Stimulated activated CD4-positive, alpha-beta T cell treated with anti-CD3 and anti-CD28 coated beads, Interleukin-1b, Interleukin-23, amount 100 ng/mL, for 4 hours (primary cell): ENCODE results near the gene SV2A.
"Not testable (repeated sequence)": the region's sequence is repeated elsewhere in the genome, so short reads cannot be mapped to it uniquely, and the experiment has no call there.

Source experiments
- DNase-seq, 2 donors: peaks; one replicate each; pipeline ENCODE4 v3.0.0-alpha.2; 2020; ENCODE audit warnings: low read depth in 2 of 2

Gene SV2A, protein sequence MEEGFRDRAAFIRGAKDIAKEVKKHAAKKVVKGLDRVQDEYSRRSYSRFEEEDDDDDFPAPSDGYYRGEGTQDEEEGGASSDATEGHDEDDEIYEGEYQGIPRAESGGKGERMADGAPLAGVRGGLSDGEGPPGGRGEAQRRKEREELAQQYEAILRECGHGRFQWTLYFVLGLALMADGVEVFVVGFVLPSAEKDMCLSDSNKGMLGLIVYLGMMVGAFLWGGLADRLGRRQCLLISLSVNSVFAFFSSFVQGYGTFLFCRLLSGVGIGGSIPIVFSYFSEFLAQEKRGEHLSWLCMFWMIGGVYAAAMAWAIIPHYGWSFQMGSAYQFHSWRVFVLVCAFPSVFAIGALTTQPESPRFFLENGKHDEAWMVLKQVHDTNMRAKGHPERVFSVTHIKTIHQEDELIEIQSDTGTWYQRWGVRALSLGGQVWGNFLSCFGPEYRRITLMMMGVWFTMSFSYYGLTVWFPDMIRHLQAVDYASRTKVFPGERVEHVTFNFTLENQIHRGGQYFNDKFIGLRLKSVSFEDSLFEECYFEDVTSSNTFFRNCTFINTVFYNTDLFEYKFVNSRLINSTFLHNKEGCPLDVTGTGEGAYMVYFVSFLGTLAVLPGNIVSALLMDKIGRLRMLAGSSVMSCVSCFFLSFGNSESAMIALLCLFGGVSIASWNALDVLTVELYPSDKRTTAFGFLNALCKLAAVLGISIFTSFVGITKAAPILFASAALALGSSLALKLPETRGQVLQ

DNA sequence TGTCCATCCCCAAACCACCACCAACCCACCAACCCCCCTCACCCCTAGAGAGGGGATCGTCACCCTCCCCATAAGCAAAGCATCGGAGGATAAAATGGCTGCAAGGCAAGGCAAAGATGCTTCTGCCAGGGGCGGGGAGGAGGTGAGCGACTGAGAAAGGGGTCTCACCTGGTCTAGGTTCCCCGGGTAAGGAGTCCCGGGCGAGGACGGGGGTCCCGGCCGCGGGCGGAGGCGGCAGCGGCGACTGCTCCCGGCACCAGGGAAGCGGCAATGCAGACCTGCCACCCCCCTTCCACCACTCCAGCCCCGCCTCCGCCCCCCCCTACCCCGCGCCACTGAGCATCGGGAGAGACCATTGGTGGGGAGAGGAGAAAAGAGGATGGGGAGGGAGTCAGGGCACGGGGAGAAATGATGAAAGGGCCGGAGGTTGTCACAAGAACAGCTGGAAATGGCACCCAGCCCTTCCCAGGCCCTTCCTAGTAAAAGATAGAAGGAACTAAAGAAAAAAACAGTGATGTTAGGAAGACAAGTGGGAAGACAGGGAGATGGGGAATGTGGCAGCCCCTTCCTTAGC, at the start of gene SV2A:
TSS of gene SV2A (minus strand) at position 274 of the 574 bp plus-strand sequence. CDS start 4,004 bp downstream, outside the sequence.
- peak; percentile 15 to 40 for DNase-seq

DNA sequence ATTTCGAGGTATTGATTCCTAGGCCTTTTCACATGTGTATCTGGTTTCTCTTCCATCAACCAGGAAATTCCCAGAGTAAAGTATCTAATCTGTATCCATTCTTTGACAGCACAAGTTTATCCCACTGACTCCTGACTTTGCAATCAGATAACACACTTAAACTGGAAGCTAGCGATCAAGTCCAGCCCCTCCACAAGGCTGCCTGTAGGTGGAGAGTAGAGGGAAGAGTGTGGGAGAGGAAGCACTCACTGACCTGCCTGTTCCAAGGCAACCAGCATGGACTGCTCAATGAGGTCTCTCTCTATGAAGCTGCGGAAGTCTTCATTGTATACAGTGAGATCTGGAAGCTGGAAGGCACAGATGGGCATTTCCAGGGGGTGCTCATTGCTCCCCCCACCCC, 49.4 kb upstream of the SV2A start:
- no peak for DNase-seq

DNA sequence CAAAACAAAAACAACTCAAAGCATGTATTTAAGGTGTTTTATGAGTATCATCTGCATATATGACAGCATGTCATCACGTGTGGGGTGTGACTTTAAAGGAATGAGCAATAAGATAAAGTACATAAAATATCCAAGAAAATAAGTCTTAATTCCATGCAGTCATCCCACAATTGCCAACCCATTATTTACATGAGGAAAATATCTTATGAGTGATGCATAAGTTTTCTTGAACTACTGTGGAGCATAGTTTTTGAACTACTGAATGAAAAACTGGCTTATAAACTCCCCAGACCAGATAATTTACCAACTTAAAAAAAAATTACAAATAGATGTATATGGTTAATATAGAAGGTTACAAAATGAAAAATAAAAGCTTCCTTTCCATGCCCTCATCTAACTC, 48.8 kb upstream of the SV2A start:
- DNase-seq = no peak

DNA sequence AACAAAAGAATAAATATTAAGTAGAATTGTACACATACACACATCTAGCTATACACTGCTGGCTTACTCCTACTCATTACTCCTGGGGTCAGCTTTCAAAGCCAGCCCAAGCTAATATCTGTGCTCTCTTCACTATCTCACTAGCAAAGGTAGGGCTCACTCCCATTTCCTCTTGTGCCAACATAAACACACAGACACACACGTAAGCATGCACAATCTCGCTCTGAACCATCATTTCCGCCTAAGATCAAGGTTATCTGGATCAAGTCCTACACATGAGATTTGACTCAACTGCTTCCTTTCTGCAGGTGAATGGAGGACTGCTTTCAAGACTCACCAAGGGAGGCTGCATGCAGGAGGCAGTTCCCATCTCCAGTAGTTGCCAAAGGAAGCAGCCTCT, 47.8 kb upstream of the SV2A start:
- DNase-seq = no peak

DNA sequence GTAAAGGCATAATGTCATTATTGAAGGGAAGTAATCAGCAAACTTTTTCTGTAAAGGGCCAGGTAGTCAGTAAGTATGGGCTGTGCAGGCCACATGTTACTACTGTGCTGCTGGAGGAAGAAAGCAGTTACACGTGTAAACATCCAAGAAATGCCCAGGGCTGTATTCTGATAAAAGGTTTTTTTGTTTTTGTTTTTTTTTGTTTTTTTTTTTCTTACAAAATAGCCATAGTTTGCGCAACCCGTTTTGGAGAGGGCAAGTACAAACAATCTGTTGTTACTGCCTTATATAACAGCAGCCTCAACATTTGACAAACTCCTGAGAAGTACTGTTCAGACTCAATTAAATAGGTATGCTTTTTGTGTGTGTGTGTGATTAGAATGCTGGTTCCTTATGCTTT, 45.7 kb upstream of the SV2A start:
- no peak for DNase-seq

DNA sequence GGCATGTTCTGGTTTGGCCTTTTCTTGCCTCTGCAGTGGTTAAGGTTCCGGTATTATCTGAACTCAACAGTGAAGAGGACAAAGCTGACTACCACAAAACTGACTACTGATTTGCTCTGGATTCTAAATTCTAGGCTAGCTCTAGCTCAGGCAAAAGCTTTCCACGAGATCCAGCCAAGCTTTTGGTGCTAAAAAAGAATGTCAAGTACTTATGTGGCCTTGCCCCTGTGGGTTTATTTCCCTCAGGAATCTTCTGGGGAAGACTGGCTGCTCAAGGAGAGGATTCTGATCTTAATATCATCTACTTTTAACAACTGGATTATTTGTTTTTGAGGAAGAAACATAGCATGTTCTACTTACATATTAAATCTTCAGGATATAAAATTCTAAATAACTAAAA, 45.1 kb upstream of the SV2A start:
- DNase-seq = no peak

DNA sequence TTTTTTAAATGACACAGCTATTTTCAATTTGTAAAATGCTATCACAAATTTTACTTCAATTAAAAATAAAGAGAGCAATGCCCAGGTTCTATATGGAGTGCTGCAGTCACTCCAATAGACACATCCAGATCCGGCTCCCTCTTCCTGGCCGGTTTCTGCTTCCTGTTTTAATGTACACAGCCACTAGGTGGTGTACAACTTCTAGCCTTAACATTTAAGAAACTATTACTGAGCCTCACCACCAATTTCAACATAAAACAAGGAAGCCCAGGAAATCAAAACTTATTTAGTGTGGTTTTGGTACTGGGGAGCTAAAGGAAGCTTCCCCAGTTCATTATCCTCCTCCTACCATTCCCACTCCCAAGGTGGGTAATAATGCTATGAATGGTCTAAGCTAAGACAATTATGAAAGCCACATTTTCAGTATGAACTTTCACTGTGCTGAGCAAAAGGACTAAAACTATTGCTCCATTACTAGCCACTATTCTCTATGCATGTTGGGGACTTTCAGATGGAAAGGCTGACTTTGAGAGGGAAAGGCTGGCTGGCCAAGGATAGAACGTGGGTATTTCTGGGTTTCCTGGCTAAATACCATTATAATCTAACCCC, 44.5 kb upstream of the SV2A start:
- peak in 1 of 2 donors; percentile 45 for DNase-seq

DNA sequence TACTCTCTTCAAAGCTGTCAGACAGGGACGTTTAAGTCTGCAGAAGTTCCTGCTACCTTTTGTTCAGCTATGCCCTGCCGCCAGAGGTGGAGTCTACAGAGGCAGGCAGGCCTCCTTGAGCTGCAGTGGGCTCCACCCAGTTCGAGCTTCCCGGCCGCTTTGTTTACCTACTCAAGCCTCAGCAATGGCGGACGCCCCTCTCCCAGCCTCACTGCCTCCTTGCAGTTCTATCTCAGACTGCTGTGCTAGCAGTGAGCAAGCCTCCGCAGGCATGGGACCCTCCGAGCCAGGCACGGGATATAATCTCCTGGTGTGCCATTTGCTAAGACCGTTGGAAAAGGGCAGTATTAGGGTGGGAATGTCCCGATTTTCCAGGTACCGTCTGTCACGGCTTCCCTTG, 39.9 kb upstream of the SV2A start:
- DNase-seq = not testable (repeated sequence)

DNA sequence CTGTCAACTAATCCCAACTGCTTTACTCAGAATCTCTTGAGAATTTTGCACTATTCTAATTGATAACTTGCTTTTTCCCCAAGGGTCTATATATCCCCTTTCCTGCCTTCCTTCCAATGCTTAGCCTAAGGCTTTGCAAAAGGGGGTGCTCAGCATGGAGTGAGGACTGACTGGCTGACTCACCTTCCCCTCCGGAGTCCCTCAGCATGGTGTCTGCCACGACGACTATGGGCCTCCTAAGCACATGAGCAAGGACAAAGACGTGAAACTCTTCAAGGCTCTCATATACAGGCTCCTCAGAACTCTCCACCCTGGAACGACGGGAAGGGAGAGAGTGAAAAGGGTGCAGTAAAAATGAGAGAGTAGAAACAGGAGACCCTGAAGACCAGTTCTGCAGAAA, 32.3 kb upstream of the SV2A start:
- DNase-seq = no peak

DNA sequence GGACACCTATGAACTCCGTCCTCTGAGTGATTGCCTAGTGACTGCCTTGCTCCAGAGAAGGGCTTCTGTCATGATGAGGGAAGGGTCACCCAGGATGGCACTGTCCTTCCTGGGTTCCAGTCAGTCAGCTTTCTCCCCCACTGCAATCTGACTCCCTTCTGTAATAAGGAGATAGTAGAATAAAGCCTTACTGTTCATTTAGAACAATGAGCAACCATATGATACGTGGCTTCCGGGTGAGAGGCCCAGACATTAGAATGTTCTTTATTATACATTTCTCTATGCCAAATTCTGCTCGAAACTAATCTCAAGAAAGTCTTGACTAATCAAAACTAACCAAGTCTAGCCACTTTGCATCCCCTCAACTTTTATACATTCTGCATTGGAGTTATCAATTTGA, 27.6 kb upstream of the SV2A start:
- no peak for DNase-seq

DNA sequence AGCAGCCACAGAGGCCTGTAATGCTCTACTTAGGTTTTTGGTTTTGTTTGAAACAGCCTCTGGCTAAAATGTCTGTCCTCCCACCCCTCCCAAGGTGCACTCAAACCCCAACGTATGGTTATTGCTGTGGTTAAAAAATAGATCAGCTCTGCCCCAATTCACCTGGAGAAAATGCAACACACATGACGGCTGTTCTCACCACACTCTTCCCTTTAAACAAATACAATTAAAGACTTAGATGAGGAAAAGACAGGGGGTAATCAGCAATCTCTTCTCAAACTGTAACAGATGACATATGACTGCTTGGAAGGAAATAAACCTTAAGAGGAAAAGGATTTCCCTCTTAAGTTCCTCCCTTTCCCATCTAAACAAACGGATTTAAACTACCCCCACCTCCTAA, 25.2 kb upstream of the SV2A start:
- no peak for DNase-seq

DNA sequence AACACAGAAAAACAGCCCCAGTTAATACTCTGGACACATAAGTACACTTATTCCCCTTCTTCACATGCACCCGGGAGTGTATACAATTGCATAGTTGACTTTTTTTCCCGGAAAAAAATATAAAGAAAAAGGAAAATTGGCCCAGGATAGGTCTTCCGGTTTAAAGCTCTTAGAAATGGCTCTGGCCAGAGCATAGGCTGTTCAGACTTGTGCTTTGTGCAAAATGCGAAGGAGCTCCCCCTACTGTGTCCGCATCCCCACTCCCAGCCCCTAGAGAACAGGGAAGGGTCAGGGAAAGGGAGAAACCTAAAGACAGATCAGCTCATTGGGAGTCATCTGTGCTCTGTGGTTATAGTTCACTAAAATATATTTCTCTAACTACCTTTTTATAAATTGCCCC, 24.6 kb upstream of the SV2A start:
- DNase-seq = no peak

DNA sequence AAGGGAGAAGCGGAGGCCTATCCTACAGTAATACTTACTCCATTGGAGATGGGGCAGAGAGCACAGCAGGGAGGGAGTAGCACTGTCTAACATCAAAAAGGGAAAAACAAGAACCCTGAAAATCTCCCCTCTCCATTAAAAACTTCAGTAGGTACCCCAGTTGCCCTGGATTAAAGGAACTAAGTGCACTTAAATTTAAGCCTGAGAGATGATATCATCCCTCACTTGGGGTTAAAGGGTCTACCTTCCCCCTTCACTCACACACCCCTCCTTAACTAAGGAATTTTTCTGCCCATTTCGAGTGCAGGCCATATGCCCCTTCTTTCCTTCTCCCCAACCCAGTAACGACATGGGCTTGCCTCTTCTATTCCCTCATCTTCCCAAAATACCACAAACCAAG, 22.8 kb upstream of the SV2A start:
- no peak for DNase-seq

DNA sequence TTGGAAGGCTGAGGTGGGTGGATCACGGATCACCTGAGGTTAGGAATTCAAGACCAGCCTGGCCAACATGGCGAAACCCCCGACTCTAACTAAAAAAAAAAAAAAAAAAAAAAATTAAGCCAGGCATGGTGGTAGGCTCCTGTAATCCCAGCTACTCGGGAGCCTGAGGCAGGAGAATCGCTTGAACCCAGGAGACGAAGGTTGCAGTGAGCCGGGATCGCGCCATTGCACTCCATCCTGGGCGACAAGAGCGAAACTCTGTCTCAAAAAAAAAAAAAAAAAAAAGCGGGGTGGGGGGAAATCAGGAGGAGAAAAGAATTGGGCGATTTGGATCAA, 21.0 kb upstream of the SV2A start:
- DNase-seq = not testable (repeated sequence)

DNA sequence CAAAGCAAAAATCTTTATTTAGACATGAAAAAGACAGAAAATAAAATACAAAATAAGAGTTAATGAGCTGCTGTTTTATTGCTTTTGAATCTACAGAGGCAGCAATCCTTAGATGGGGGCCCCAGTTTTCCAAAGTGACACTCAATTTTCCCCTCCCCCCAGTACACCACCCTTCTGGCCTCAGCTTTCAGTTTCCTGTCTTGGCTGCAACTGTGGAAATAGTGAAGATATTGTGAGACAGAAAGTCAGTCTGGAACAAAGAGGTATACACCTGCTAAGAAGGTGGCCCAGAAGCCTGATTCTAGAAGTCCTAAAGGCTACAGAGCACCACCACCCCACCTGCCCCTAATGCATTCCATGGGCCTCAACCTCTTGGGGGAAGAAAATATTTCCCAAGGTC, 20.1 kb upstream of the SV2A start:
- no peak for DNase-seq

DNA sequence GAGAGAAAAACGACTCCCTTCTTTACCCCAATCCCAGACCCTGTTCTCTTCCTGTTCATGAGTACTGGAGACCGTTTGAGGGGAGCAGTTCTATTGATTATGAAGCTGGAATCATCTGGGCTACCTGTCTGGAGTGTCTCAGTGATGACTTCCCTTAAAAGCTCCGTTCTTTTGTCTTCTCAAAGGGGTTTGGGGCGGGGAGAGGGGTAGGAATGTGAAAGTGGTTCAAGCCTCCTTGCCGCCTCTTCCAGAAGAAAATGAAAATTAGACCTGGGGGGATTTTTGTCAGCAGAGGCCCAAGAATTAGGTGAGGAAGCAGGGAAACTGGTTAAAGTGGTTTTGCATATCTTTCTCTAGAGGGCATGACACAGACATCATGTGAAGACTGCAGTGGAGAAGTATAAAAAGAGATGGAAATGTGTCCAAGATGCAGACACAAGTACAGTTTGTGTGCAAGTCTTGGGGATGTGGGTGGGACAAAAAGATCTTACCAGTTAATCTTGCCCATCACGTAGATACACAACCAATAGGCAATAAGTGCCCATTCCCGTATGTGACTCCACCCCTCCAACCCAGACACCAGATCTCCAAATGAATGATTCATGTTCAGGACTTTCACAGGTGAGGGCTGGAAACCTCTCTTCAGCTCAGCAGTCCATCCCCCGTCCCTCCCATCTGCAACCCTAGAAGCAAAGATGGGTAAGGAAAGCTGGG, 19.5 kb upstream of the SV2A start:
- DNase-seq = no peak

DNA sequence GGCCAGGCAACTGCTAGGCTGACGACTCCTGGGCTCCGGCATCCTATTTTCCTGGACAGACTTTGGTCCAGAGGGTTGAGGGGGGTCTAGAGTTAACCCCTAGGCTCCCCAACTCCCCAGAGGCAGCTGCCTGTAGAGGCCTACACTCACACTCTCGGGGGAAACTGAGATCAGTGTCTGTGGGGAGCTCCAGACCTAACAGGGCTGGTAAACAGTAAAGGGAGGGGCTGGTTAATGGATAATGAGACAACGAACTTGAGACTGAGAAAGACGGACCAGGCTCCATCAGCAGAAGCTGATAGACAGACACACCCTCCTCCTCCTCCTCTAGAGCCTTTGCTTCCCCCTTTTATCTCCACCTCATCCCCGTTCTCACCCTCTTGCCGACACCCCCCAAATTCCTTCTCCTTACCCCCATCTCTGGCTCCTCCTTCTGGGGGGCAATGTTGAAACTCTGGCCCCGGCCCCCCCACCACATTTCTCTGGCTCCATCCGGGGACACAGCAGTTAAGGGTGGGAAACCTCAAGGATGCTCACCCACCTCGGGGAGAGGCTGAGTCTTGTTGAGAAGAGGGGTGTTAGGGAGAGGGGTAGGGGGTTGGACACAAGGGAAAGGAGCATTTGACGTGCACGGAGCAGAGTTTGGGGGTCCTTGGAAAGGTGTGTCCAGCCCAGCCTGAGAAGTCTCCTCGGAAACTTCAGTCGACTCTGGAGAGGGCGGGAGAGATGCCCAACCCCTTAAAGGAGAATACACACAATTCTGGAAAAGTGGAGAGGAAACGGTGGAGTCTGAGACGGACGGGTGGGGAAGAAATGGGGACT, 18.7 kb upstream of the SV2A start, which contains the start of gene MTMR11:
TSS of gene MTMR11 (minus strand) at position 710 of the 822 bp plus-strand sequence. CDS start at position 478, 232 bp downstream.
- no peak for DNase-seq

DNA sequence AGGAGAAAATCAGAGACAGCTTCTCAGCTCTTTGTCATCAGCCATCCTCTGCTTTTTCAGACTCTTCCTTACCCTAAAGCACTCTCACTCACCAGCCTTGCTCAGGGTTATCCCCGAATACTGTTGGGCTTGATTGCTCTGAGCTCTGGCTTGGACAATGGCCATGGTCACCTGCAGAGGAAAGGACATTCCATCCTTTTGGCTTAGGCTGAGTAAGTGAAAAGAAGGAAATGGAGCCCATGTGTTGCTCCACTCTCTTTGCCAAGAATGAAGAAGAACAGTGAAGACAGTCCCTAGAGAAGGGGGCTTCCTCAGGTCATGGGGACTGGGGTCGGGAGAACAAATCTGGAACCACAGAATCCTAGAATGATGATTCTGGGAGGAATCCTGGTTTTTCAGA, 16.7 kb upstream of the SV2A start:
- no peak for DNase-seq

DNA sequence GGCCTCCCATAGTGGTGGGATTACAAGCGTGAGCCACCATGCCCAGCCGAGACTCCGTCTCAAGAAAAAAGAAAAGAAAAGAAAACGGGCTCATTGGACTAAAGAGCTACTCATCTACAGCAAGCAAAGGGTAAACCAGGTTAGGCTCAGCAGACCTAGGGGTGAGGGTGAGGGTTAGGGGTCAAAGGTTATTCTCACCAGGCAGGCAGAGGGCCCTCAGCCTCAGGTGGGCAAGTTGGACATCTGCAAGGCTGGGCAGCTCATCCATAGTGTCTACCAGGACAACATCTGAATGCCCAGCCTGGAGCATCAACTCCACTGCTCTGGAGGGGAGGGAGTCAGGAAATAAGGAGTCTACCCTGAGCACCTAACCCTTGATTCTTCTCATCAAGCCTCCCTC, 15.6 kb upstream of the SV2A start:
- no peak for DNase-seq

DNA sequence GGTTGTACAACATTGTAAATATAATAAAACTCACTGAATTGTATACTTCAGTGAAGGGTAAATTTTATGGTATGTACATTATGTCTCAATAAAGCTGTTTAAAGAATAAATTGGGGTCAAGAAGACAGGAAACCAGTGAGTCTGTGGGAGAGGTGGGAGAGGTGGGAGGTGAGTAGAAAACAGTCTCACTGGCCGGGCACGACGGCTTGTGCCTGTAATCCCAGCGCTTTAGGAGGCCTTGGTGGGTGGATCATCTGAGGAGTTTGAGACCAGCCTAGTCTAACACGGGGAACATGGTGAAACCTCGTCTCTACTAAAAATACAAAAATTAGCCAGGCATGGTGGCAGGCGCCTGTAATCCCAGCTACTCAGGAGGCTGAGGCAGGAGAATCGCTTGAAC, 14.8 kb upstream of the SV2A start:
- no peak for DNase-seq

DNA sequence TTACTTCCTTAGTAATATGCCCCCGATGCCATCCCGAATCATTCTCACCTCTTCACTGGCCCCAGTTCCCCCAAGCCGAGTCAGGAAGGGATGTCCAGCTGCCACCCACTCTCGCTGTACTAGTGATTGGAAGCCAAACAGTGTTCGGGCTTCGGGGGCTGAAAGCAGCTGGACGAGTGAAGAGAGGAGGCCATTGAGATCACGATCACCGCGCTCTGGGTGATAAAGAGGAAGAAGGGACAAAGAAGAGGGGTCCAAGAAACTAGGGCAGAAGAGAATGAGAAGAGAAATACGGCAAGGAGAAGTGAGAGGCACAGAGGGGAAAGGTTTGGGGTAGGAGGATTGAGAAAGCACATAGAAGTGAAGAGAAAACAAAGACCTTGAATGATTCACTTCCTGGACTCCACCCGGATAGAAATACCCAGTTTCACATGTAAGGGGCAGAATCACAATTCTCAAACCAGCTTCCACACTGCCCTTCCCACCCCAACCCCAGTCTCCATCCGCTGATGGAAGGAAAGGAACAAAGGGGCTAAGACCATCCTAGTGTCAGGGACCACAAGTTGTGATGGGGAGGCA, 13.7 kb upstream of the SV2A start:
- no peak for DNase-seq
